Tibial nerve (tissue), 4 donors: ENCODE data around the gene CNOT10.

Source experiments
- CTCF ChIP-seq, 5 experiments: fragments of 200-600 bp in 3 of 5; fragments of 450-650 bp in 2 of 5; sonication (generic) in 3 of 5; IDR thresholded peaks; one replicate each; pipeline ENCODE4 v1.5.1; 2016 to 2019; ENCODE audit warnings: antibody characterized with exemption in 5 of 5, mild to moderate bottlenecking in 3 of 5, moderate library complexity in 2 of 5
- EP300 ChIP-seq, 2 donors: sonication (generic); formaldehyde crosslinking; IDR thresholded peaks; one replicate each; pipeline ENCODE4 v1.6.1; 2017; ENCODE audit warnings: antibody characterized with exemption in 2 of 2, mild to moderate bottlenecking in 1 of 2

GRCh38 chr3:32815841-32816438 lies 131.0 kb downstream of the CNOT10 start:
- no peak for TF ChIP-seq EP300 (IDR thresholded peaks at IDR 0.05)
- TF ChIP-seq CTCF (IDR thresholded peaks at IDR 0.05) = no peak
